DOHH2 (cell line): ENCODE results near the gene ESPN.

Source experiments
- EZH2phosphoT487 ChIP-seq: fragments of 200-600 bp; sonication (generic); IDR thresholded peaks from 2 replicates; pipeline ENCODE4 v1.6.1; 2017; ENCODE audit warnings: borderline replicate concordance, mild to moderate bottlenecking, antibody characterized with exemption, low read length, moderate library complexity, mixed read lengths
- TF ChIP-seq, protein P1 (sequence below): fragments of 200-600 bp; sonication (generic); IDR thresholded peaks from one replicate; pipeline ENCODE4 v1.5.1; 2014; ENCODE audit warnings: antibody characterized with exemption, mild to moderate bottlenecking, low read depth, low read length; ENCODE audit not compliant: poor library complexity, severe bottlenecking

- TF ChIP-seq, protein P1, sequence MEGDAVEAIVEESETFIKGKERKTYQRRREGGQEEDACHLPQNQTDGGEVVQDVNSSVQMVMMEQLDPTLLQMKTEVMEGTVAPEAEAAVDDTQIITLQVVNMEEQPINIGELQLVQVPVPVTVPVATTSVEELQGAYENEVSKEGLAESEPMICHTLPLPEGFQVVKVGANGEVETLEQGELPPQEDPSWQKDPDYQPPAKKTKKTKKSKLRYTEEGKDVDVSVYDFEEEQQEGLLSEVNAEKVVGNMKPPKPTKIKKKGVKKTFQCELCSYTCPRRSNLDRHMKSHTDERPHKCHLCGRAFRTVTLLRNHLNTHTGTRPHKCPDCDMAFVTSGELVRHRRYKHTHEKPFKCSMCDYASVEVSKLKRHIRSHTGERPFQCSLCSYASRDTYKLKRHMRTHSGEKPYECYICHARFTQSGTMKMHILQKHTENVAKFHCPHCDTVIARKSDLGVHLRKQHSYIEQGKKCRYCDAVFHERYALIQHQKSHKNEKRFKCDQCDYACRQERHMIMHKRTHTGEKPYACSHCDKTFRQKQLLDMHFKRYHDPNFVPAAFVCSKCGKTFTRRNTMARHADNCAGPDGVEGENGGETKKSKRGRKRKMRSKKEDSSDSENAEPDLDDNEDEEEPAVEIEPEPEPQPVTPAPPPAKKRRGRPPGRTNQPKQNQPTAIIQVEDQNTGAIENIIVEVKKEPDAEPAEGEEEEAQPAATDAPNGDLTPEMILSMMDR = no peak
- TF ChIP-seq EZH2phosphoT487 = no peak
Measured at GRCh38 chr1:6443339-6444115, 19.0 kb downstream of the ESPN start.
